Measurements from ENCODE around the gene ASH1L.

The ASH1L gene

DNA sequence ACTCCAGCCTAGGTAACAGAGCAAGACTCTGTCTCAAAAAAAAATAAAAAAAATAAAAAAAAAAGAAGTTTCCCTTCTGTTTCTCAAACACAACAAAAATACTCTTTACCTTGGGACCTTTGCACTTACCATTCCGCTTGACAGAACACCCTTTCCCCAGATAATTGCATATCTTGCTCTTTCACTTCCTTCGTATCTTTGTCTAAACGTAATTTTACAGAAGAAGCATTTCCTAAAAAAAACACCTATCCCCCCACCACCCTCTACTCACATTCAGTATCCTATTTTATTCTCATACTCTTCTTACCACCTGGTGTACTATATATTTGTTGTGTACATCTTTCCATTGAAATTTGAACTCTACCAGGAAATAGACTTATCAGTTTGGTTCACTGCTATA lies 32.7 kb downstream of the ASH1L start:
- TF ChIP-seq POLR2AphosphoS5 (IDR thresholded peaks at IDR 0.05; ENCODE audit: low read depth) (no peak), CTCF (IDR thresholded peaks at IDR 0.05; ENCODE audit: insufficient read depth, low read length) (no peak), REST (IDR thresholded peaks at IDR 0.05; ENCODE audit: insufficient replicate concordance, low read depth) (no peak), GABPA (IDR thresholded peaks at IDR 0.05; ENCODE audit: low read depth) (no peak), SPI1 (IDR thresholded peaks at IDR 0.05; ENCODE audit: borderline replicate concordance, low read depth) (no peak)
- DNase-seq (ENCODE audit: low read depth in 1 of 2, low spot score in 1 of 2), result no peak
- H3K4me3 ChIP-seq (replicated peaks; ENCODE audit: insufficient read depth, low read length), result no peak overlapping the region

GRCh38 chr1:155529109-155529508 lies 33.5 kb downstream of the ASH1L start:
- TF ChIP-seq SPI1 (IDR thresholded peaks at IDR 0.05; ENCODE audit: borderline replicate concordance, low read depth), result no peak
- no peak for TF ChIP-seq CTCF (IDR thresholded peaks at IDR 0.05; ENCODE audit: insufficient read depth, low read length)
- no peak for TF ChIP-seq POLR2AphosphoS5 (IDR thresholded peaks at IDR 0.05; ENCODE audit: low read depth)
- TF ChIP-seq REST (IDR thresholded peaks at IDR 0.05; ENCODE audit: insufficient replicate concordance, low read depth), result no peak
- no peak for TF ChIP-seq GABPA (IDR thresholded peaks at IDR 0.05; ENCODE audit: low read depth)
- Histone ChIP-seq H3K27me3 (ENCODE audit: insufficient read depth, poor library complexity, severe bottlenecking) (no peaks in the 10 kb centered on the region), H3K4me3 (replicated peaks; ENCODE audit: insufficient read depth, low read length) (no peak overlapping the region), H3K27ac (replicated peaks) (no peak overlapping the region)
- no peak for DNase-seq (ENCODE audit: low read depth in 1 of 2, low spot score in 1 of 2)

More for the DNA sequence above, 32.7 kb downstream of the ASH1L start:
- H3K27ac ChIP-seq (replicated peaks), result no peak overlapping the region
- no peaks in the 10 kb centered on the region for H3K27me3 ChIP-seq (ENCODE audit: insufficient read depth, poor library complexity, severe bottlenecking)

DNA sequence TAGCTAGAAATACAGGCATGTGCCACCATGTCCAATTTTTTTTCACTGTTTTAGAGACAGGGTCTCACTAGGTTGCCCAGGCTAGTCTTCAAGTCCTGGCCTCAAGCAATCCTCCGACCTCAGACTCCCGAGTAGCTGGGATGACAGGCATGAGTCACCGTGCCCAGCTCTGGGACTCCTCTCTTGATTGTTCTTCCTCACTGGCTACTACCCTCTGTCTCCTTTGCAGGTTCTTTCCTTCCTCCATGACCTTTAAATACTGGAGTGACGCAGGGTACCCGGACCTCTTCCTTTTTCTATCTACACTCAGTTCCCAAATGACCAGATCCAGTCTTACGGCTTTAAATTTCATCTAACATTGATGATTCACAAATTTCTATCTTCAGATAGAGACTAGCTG lies 34.9 kb downstream of the ASH1L start:
- TF ChIP-seq POLR2AphosphoS5 (IDR thresholded peaks at IDR 0.05; ENCODE audit: low read depth), result no peak
- no peak overlapping the region for H3K4me3 ChIP-seq (replicated peaks; ENCODE audit: insufficient read depth, low read length)
- H3K27ac ChIP-seq (replicated peaks), result no peak overlapping the region
- DNase-seq (ENCODE audit: low read depth in 1 of 2, low spot score in 1 of 2), result peak in 1 of 2 experiments; percentile 14
- no peaks in the 10 kb centered on the region for H3K27me3 ChIP-seq (ENCODE audit: insufficient read depth, poor library complexity, severe bottlenecking)

- DNase-seq (ENCODE audit: low read depth in 1 of 2, low spot score in 1 of 2), result no peak
- H3K27me3 ChIP-seq (ENCODE audit: insufficient read depth, poor library complexity, severe bottlenecking), result no peaks in the 10 kb centered on the region
- TF ChIP-seq POLR2AphosphoS5 (IDR thresholded peaks at IDR 0.05; ENCODE audit: low read depth), result no peak
- TF ChIP-seq CTCF (IDR thresholded peaks at IDR 0.05; ENCODE audit: insufficient read depth, low read length), result no peak
- TF ChIP-seq SPI1 (IDR thresholded peaks at IDR 0.05; ENCODE audit: borderline replicate concordance, low read depth), result no peak
- TF ChIP-seq REST (IDR thresholded peaks at IDR 0.05; ENCODE audit: insufficient replicate concordance, low read depth), result no peak
- no peak for TF ChIP-seq GABPA (IDR thresholded peaks at IDR 0.05; ENCODE audit: low read depth)
These were observed 36.2 kb downstream of the ASH1L start for GRCh38 chr1:155526356-155526755.

More at GRCh38 chr1:155526356-155526755, 36.2 kb downstream of the ASH1L start:
- Histone ChIP-seq H3K4me3 (replicated peaks; ENCODE audit: insufficient read depth, low read length) (no peak overlapping the region), H3K27ac (replicated peaks) (no peak overlapping the region)
